Endodermal cell (in vitro differentiated cells): ENCODE results near the gene GSTO2. TPM values are rescaled to one million over a fixed set of nuclear protein-coding genes. Genes with fewer than 3 reads are reported as not detected.

ENCODE experiments used
- DNase-seq: peaks from one replicate; pipeline ENCODE4 v3.0.0-alpha.2; 2017
- H3K27ac ChIP-seq: 2 replicates; pipeline ENCODE4 v1.5.1; 2013; ENCODE audit warnings: mild to moderate bottlenecking, low read depth, low read length, moderate library complexity
- H3K27me3 ChIP-seq: 2 replicates; pipeline ENCODE4 v1.6.1; 2013; ENCODE audit warnings: mild to moderate bottlenecking, low read length, moderate library complexity; ENCODE audit not compliant: insufficient read depth, control insufficient read depth, poor library complexity, severe bottlenecking
- H3K36me3 ChIP-seq: 2 replicates; pipeline ENCODE4 v1.7.0; 2013; ENCODE audit warnings: mild to moderate bottlenecking, low read length, moderate library complexity; ENCODE audit not compliant: control insufficient read depth, insufficient read depth
- H3K4me1 ChIP-seq: one replicate; pipeline ENCODE4 v1.7.0; 2013; ENCODE audit warnings: low read length; ENCODE audit not compliant: control insufficient read depth, insufficient read depth
- H3K4me3 ChIP-seq: 2 replicates; pipeline ENCODE4 v1.5.1; 2013; ENCODE audit warnings: mild to moderate bottlenecking, low read length, moderate library complexity
- H3K9ac ChIP-seq: 2 replicates; pipeline ENCODE4 v1.6.1; 2013; ENCODE audit warnings: mild to moderate bottlenecking, low read length, moderate library complexity; ENCODE audit not compliant: poor library complexity, severe bottlenecking; ENCODE audit errors: extremely low read depth
- H3K9me3 ChIP-seq: 2 replicates; pipeline ENCODE4 v1.6.1; 2013; ENCODE audit warnings: mild to moderate bottlenecking, low read length, moderate library complexity; ENCODE audit not compliant: control insufficient read depth
- H3K27ac Mint-ChIP-seq: 2 replicates; pipeline ENCODE4 v1.8.0; 2020; ENCODE audit warnings: mixed read lengths
- H3K27me3 Mint-ChIP-seq: 2 replicates; pipeline ENCODE4 v1.8.0; 2021; ENCODE audit warnings: mild to moderate bottlenecking, mixed read lengths; ENCODE audit not compliant: insufficient read depth
- H3K36me3 Mint-ChIP-seq: 2 replicates; pipeline ENCODE4 v1.8.0; 2020; ENCODE audit warnings: low read depth, mixed read lengths
- H3K4me1 Mint-ChIP-seq: 2 replicates; pipeline ENCODE4 v1.8.0; 2020; ENCODE audit warnings: mixed read lengths
- H3K4me3 Mint-ChIP-seq: 2 replicates; pipeline ENCODE4 v1.8.0; 2020; ENCODE audit warnings: mild to moderate bottlenecking, moderate library complexity, mixed read lengths
- H3K9me3 Mint-ChIP-seq: 2 replicates; pipeline ENCODE4 v1.8.0; 2020; ENCODE audit warnings: mild to moderate bottlenecking, mixed read lengths
- CTCF ChIP-seq: fragments of 200-600 bp; sonication (generic); conservative IDR thresholded peaks from 2 replicates; pipeline ENCODE4 v1.5.0; 2021; ENCODE audit warnings: antibody characterized with exemption, mild to moderate bottlenecking
- WGBS, 2 experiments: methylation state at CpG; one replicate each; pipeline versions ENCODE4 v1.1.5 to v1.1.7; 2013; ENCODE audit warnings: missing lambda C conversion rate in 2 of 2, mixed read lengths in 1 of 2; ENCODE audit not compliant: insufficient coverage in 1 of 2, insufficient read length in 1 of 2; 5-methylcytosine and 5-hydroxymethylcytosine counted together
- total RNA-seq, 2 donors: library from RNA; stranded (reverse); fragmentation: NEBNext Ultra II Directional in 1 of 2; extraction: Animal tissue kit (Norgen Biotek cat#: 25700) in 1 of 2; gene quantifications; 2 replicates in 1 of 2; 3 replicates in 1 of 2; pipeline ENCODE4 v1.2.1, GENCODE V29; 2021

Gene GSTO2
- total RNA-seq, 2 donors from 2014 or later = 17.8 to 18.8 TPM

GRCh38 chr10:104323085-104323484 is 54.1 kb downstream of the GSTO2 start:
- Mint-ChIP-seq H3K4me3 (no peak overlapping the region), H3K9me3 (no peaks in the 10 kb centered on the region), H3K4me1 (peaks cover 30% of the 10 kb centered on the region), H3K27ac (no peak overlapping the region), H3K36me3 (peaks cover 10% of the 10 kb centered on the region), H3K27me3 (no peaks in the 10 kb centered on the region)
- TF ChIP-seq CTCF = no peak
- peak; percentile 45 for DNase-seq
- 64 to 97% methylated on average over 1 of the region's 1 CpG for WGBS, 2 experiments
- Histone ChIP-seq H3K27ac (no peak overlapping the region), H3K4me1 (peaks cover 4% of the 10 kb centered on the region), H3K36me3 (peaks cover 5% of the 10 kb centered on the region), H3K9ac (no peak overlapping the region), H3K9me3 (no peaks in the 10 kb centered on the region), H3K4me3 (no peak overlapping the region), H3K27me3 (no peaks in the 10 kb centered on the region)

GRCh38 chr10:104323760-104324201 is 54.8 kb downstream of the GSTO2 start:
- Histone ChIP-seq H3K9me3 (no peaks in the 10 kb centered on the region), H3K27ac (no peak overlapping the region), H3K36me3 (peaks cover 5% of the 10 kb centered on the region), H3K9ac (no peak overlapping the region), H3K27me3 (no peaks in the 10 kb centered on the region), H3K4me1 (peaks cover 9% of the 10 kb centered on the region), H3K4me3 (no peak overlapping the region)
- no peak for TF ChIP-seq CTCF
- peaks cover 8% of the 10 kb centered on the region for H3K36me3 Mint-ChIP-seq
- H3K27me3 Mint-ChIP-seq = no peaks in the 10 kb centered on the region
- 95% methylated on average over 4 of the region's 4 CpGs for WGBS, 2 experiments
- peaks cover 36% of the 10 kb centered on the region for H3K4me1 Mint-ChIP-seq
- no peak overlapping the region for H3K27ac Mint-ChIP-seq
- DNase-seq = peak; percentile 45
- H3K9me3 Mint-ChIP-seq = no peaks in the 10 kb centered on the region
- no peak overlapping the region for H3K4me3 Mint-ChIP-seq

- Mint-ChIP-seq H3K9me3 (no peaks in the 10 kb centered on the region), H3K36me3 (peaks cover 8% of the 10 kb centered on the region), H3K27ac (peak overlapping the region; percentile 21), H3K4me3 (no peak overlapping the region), H3K4me1 (peaks cover 39% of the 10 kb centered on the region), H3K27me3 (no peaks in the 10 kb centered on the region)
- Histone ChIP-seq H3K27ac (no peak overlapping the region), H3K9ac (no peak overlapping the region), H3K36me3 (peaks cover 5% of the 10 kb centered on the region), H3K27me3 (no peaks in the 10 kb centered on the region), H3K9me3 (no peaks in the 10 kb centered on the region), H3K4me3 (no peak overlapping the region), H3K4me1 (peaks cover 11% of the 10 kb centered on the region)
- peak; percentile 43 for DNase-seq
- 91 to 100% methylated on average over 5 to 9 of the region's 9 CpGs for WGBS, 2 experiments
- no peak for TF ChIP-seq CTCF
Observed at GRCh38 chr10:104324221-104324686, 55.3 kb downstream of the GSTO2 start.
